Breast epithelium (tissue), 3 donors: ENCODE results near the gene HUNK.

ENCODE experiments used
- CTCF ChIP-seq, 3 donors: fragments of 450-650 bp; IDR thresholded peaks; one replicate each; pipeline ENCODE4 v1.5.1; 2016 to 2017; ENCODE audit warnings: antibody characterized with exemption in 3 of 3, mild to moderate bottlenecking in 3 of 3, moderate library complexity in 3 of 3
- POLR2A ChIP-seq: fragments of 450-650 bp; IDR thresholded peaks from one replicate; pipeline ENCODE4 v1.6.1; 2016; ENCODE audit warnings: antibody characterized with exemption, mild to moderate bottlenecking, moderate library complexity

GRCh38 chr21:31964692-31965091 lies 91.9 kb downstream of the HUNK start:
- TF ChIP-seq POLR2A (no peak), CTCF (IDR thresholded peaks at IDR 0.05) (no peak)
